ENCODE results near the gene THEMIS.

Gene THEMIS

GRCh38 chr6:127738423-127738822 is 162.4 kb downstream of the THEMIS start:
- TF ChIP-seq CTCF (IDR thresholded peaks at IDR 0.05): no peak
- H3K27ac ChIP-seq: no peak overlapping the region

GRCh38 chr6:127737768-127738167 is 163.1 kb downstream of the THEMIS start:
- Histone ChIP-seq H3K4me3 (no peak overlapping the region), H3K27ac (no peak overlapping the region)
- no peak for DNase-seq (ENCODE audit: low spot score)
- TF ChIP-seq CTCF (IDR thresholded peaks at IDR 0.05): no peak

More at GRCh38 chr6:127738423-127738822, 162.4 kb downstream of the THEMIS start:
- H3K4me3 ChIP-seq: no peak overlapping the region
- no peak for DNase-seq (ENCODE audit: low spot score)

GRCh38 chr6:127737009-127737486 is 163.8 kb downstream of the THEMIS start:
- Histone ChIP-seq H3K4me3 (no peak overlapping the region), H3K27ac (no peak overlapping the region)
- DNase-seq (ENCODE audit: low spot score): no peak
- TF ChIP-seq CTCF (IDR thresholded peaks at IDR 0.05): peak; percentile 44

GRCh38 chr6:127732927-127733326 is 167.9 kb downstream of the THEMIS start:
- Histone ChIP-seq H3K27ac (no peak overlapping the region), H3K4me3 (no peak overlapping the region)
- DNase-seq (ENCODE audit: low spot score): no peak
- TF ChIP-seq CTCF (IDR thresholded peaks at IDR 0.05): no peak

- DNase-seq (ENCODE audit: low spot score): no peak
- no peak overlapping the region for H3K27ac ChIP-seq
- H3K4me3 ChIP-seq: no peak overlapping the region
- TF ChIP-seq CTCF (IDR thresholded peaks at IDR 0.05): no peak
Observed at GRCh38 chr6:127727260-127727953, 173.5 kb downstream of the THEMIS start.

- H3K4me3 ChIP-seq: no peak overlapping the region
- DNase-seq (ENCODE audit: low spot score): no peak
- no peak for TF ChIP-seq CTCF (IDR thresholded peaks at IDR 0.05)
- no peak overlapping the region for H3K27ac ChIP-seq
Observed at GRCh38 chr6:127725821-127726220, 175.0 kb downstream of the THEMIS start.

GRCh38 chr6:127718694-127719093 is 182.2 kb downstream of the THEMIS start:
- TF ChIP-seq CTCF (IDR thresholded peaks at IDR 0.05): no peak
- H3K4me3 ChIP-seq: no peak overlapping the region
- H3K27ac ChIP-seq: no peak overlapping the region
- DNase-seq (ENCODE audit: low spot score): no peak

All from coronary artery (tissue), 2 donors.